Keratinocyte (primary cell): ENCODE results near the gene KCNMA1. TPM values are rescaled to one million over a fixed set of nuclear protein-coding genes. Genes with fewer than 3 reads are reported as not detected.

Source experiments
- DNase-seq: peaks from one replicate; pipeline ENCODE4 v3.0.0-alpha.2; 2011; ENCODE audit warnings: low read depth, missing footprints, low spot score
- FAIRE-seq: peaks from 2 replicates; lab custom pipeline; 2011; peaks lifted over from hg19 to GRCh38; lab: Jason Lieb, UNC
- H2AFZ ChIP-seq: 2 replicates; pipeline ENCODE4 v1.6.0; 2012; ENCODE audit warnings: low read length, control low read depth, inconsistent platforms; ENCODE audit not compliant: control insufficient read depth
- H3K27ac ChIP-seq: 2 replicates; pipeline ENCODE4 v1.5.1; 2011; ENCODE audit warnings: low read length; ENCODE audit not compliant: control insufficient read depth, insufficient read depth
- H3K27me3 ChIP-seq: 3 replicates; pipeline ENCODE4 v1.6.0; 2011; ENCODE audit warnings: low read length; ENCODE audit not compliant: control insufficient read depth, insufficient read depth; ENCODE audit errors: extremely low read depth
- H3K36me3 ChIP-seq, 2 experiments: 2 replicates in 1 of 2; 3 replicates in 1 of 2; pipeline ENCODE4 v1.5.1; 2011; ENCODE audit warnings: low read length in 2 of 2, mild to moderate bottlenecking in 1 of 2; ENCODE audit not compliant: control insufficient read depth in 2 of 2, insufficient read depth in 2 of 2; ENCODE audit errors: extremely low read depth in 1 of 2
- H3K4me1 ChIP-seq: 3 replicates; pipeline ENCODE4 v1.5.1; 2011; ENCODE audit warnings: low read length; ENCODE audit not compliant: control insufficient read depth, insufficient read depth; ENCODE audit errors: extremely low read depth
- H3K4me2 ChIP-seq: 3 replicates; pipeline ENCODE4 v1.6.0; 2011; ENCODE audit warnings: low read depth, low read length; ENCODE audit not compliant: control insufficient read depth, insufficient read depth; ENCODE audit errors: extremely low read depth
- H3K4me3 ChIP-seq, 3 experiments: fragments of 200-600 bp in 1 of 3; sonication (generic) in 1 of 3; 2 replicates in 2 of 3; 3 replicates in 1 of 3; pipeline ENCODE4 v1.5.1; 2011 to 2016; ENCODE audit warnings: low read length in 3 of 3, mild to moderate bottlenecking in 3 of 3, control low read depth in 2 of 3, inconsistent platforms in 1 of 3, low read depth in 1 of 3, mixed read lengths in 1 of 3, mixed run types in 1 of 3, moderate library complexity in 1 of 3; ENCODE audit not compliant: control insufficient read depth in 2 of 3, insufficient read depth in 2 of 3; ENCODE audit errors: extremely low read depth in 1 of 3
- H3K79me2 ChIP-seq: 2 replicates; pipeline ENCODE4 v1.6.0; 2012; ENCODE audit warnings: low read length; ENCODE audit not compliant: control insufficient read depth, insufficient read depth
- H3K9ac ChIP-seq: 3 replicates; pipeline ENCODE4 v1.6.0; 2011; ENCODE audit warnings: low read length; ENCODE audit not compliant: control insufficient read depth, insufficient read depth; ENCODE audit errors: extremely low read depth
- H3K9me1 ChIP-seq: 3 replicates; pipeline ENCODE4 v1.6.0; 2011; ENCODE audit warnings: low read length; ENCODE audit not compliant: control insufficient read depth, insufficient read depth; ENCODE audit errors: extremely low read depth
- H3K9me3 ChIP-seq: 2 replicates; pipeline ENCODE4 v1.5.1; 2012; ENCODE audit warnings: low read depth, low read length; ENCODE audit not compliant: control insufficient read depth
- H4K20me1 ChIP-seq: 3 replicates; pipeline ENCODE4 v1.6.0; 2011; ENCODE audit warnings: low read length; ENCODE audit not compliant: control insufficient read depth, insufficient read depth; ENCODE audit errors: extremely low read depth
- EZH2 ChIP-seq: IDR thresholded peaks from one replicate; pipeline ENCODE4 v1.6.1; 2012; ENCODE audit warnings: inconsistent platforms, mild to moderate bottlenecking, low read length, moderate library complexity
- dilution Hi-C: fragments of 300-500 bp; cut with MboI; formaldehyde crosslinking; loops from one replicate; pipeline ENCODE4 v1.7.0; 2020; ENCODE audit warnings: low sequenced_read_pairs; ENCODE audit not compliant: extremely low pct_ligation_motif_present
- polyA plus RNA-seq, 5 experiments: library from polyadenylated mRNA; depleted of rRNA in 3 of 5; stranded (reverse) in 3 of 5; stranded (forward) in 1 of 5; unstranded in 1 of 5; fragments of >200 nt; gene quantifications; 1 replicate in 1 of 5; 2 replicates in 3 of 5; 3 replicates in 1 of 5; pipeline versions ENCODE4 v1.2.1 to v1.2.3, GENCODE V29; 2011 to 2012; ENCODE audit warnings: missing spikeins in 2 of 5, low read depth in 1 of 5, low replicate concordance in 1 of 5
- TF ChIP-seq, protein P1 (sequence below), 3 experiments: IDR thresholded peaks in 1 of 3; conservative IDR thresholded peaks in 1 of 3; optimal IDR thresholded peaks in 1 of 3; 2 replicates in 2 of 3; 3 replicates in 1 of 3; pipeline versions ENCODE3 to v1.5.1; 2011; ENCODE audit warnings: low read length in 3 of 3, mild to moderate bottlenecking in 3 of 3, moderate library complexity in 2 of 3, control low read depth in 1 of 3, inconsistent platforms in 1 of 3; ENCODE audit not compliant: insufficient read depth in 2 of 3; ENCODE audit errors: extremely low read depth in 1 of 3

The KCNMA1 gene
- polyA plus RNA-seq, 1 donor (not counting 4 experiments of a cell fraction or from before 2014, with no cell fraction given) = 6.3 TPM

DNA sequence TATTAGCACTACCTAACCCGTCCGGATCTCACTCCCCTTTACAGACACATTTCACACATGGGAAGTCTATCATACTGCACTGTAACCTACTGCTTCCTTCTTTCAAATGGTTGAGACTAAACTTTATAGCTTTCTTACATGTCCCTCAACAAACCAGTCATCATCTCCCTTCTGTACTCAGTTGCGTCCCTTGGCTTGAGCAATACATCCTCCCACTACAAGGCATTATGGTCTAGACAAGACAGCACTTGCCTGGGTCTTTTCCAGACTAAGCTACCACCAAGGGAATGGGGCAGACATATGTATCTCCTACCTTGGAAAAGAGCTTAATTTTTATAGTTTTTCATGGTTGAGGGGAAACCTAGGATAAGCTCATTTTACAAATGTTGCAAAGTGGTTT is 575.2 kb downstream of the KCNMA1 start:
- H3K79me2 ChIP-seq = no peaks in the 10 kb centered on the region
- no peak for FAIRE-seq
- no peak overlapping the region for H3K4me2 ChIP-seq
- H4K20me1 ChIP-seq = no peaks in the 10 kb centered on the region
- TF ChIP-seq EZH2 = no peak
- TF ChIP-seq, protein P1, sequence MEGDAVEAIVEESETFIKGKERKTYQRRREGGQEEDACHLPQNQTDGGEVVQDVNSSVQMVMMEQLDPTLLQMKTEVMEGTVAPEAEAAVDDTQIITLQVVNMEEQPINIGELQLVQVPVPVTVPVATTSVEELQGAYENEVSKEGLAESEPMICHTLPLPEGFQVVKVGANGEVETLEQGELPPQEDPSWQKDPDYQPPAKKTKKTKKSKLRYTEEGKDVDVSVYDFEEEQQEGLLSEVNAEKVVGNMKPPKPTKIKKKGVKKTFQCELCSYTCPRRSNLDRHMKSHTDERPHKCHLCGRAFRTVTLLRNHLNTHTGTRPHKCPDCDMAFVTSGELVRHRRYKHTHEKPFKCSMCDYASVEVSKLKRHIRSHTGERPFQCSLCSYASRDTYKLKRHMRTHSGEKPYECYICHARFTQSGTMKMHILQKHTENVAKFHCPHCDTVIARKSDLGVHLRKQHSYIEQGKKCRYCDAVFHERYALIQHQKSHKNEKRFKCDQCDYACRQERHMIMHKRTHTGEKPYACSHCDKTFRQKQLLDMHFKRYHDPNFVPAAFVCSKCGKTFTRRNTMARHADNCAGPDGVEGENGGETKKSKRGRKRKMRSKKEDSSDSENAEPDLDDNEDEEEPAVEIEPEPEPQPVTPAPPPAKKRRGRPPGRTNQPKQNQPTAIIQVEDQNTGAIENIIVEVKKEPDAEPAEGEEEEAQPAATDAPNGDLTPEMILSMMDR (optimal IDR thresholded peaks at IDR 0.05 in 1 of 3, IDR thresholded peaks at IDR 0.05 in 1 of 3, conservative IDR thresholded peaks at IDR 0.05 in 1 of 3; ENCODE audit: extremely low read depth in 1 of 3, insufficient read depth in 2 of 3, low read length in 3 of 3) = no peak
- dilution Hi-C loops = no loop called here
- H3K36me3 ChIP-seq = no peaks in the 10 kb centered on the region
- DNase-seq = no peak
- H3K4me1 ChIP-seq = no peaks in the 10 kb centered on the region
- H3K9ac ChIP-seq = no peak overlapping the region
- no peaks in the 10 kb centered on the region for H3K27me3 ChIP-seq
- no peak overlapping the region for H3K4me3 ChIP-seq
- no peak overlapping the region for H3K27ac ChIP-seq
- no peaks in the 10 kb centered on the region for H3K9me3 ChIP-seq
- H3K9me1 ChIP-seq = no peaks in the 10 kb centered on the region
- H2AFZ ChIP-seq = no peak overlapping the region

DNA sequence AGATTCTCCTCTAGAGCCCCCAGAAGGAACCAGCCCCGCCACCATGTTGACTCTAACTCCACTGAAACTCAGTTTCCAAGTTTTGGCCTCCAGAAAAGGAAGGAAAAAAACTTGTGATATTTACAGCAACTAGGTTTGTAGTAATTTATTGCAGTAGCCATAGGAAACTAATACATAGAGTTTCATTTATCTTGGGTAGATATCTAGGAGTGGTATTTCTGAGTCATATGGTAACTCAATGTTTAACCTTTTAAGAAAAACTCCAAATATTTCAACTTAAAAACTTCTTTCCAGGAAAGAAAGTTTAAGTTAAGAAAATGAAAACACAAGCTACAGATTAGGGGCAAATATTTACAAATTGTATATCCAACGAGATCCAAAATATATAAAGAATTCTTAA is 576.7 kb downstream of the KCNMA1 start:
- no peak overlapping the region for H3K4me2 ChIP-seq
- dilution Hi-C loops = no loop called here
- no peak for FAIRE-seq

More for the DNA sequence above, 576.7 kb downstream of the KCNMA1 start:
- Histone ChIP-seq H3K9ac (no peak overlapping the region), H2AFZ (no peak overlapping the region), H3K4me3 (no peak overlapping the region), H3K4me1 (no peaks in the 10 kb centered on the region), H3K9me3 (no peaks in the 10 kb centered on the region), H3K27ac (no peak overlapping the region), H3K9me1 (no peaks in the 10 kb centered on the region), H4K20me1 (no peaks in the 10 kb centered on the region), H3K36me3 (no peaks in the 10 kb centered on the region), H3K27me3 (no peaks in the 10 kb centered on the region), H3K79me2 (no peaks in the 10 kb centered on the region)
- no peak for DNase-seq
- TF ChIP-seq EZH2 = no peak
- TF ChIP-seq, protein P1 (optimal IDR thresholded peaks at IDR 0.05 in 1 of 3, IDR thresholded peaks at IDR 0.05 in 1 of 3, conservative IDR thresholded peaks at IDR 0.05 in 1 of 3; ENCODE audit: extremely low read depth in 1 of 3, insufficient read depth in 2 of 3, low read length in 3 of 3) = no peak
